GM18909 (cell line): ENCODE data around the gene MGLL.
A peak's percentile ranks its signal among the peaks of the same experiment; 100 is the strongest.

Source experiments
- ATAC-seq: cut with Tn5 transposase; IDR thresholded peaks from one replicate; pipeline ENCODE4 v1.9.1; 2021; ENCODE audit warnings: mild to moderate bottlenecking; ENCODE audit not compliant: unreplicated experiment, poor library complexity

MGLL gene

GRCh38 chr3:127815001-127815400 lies 7.3 kb downstream of the MGLL start:
- ATAC-seq = no peak

GRCh38 chr3:127814325-127814781 lies 8.0 kb downstream of the MGLL start:
- no peak for ATAC-seq

DNA sequence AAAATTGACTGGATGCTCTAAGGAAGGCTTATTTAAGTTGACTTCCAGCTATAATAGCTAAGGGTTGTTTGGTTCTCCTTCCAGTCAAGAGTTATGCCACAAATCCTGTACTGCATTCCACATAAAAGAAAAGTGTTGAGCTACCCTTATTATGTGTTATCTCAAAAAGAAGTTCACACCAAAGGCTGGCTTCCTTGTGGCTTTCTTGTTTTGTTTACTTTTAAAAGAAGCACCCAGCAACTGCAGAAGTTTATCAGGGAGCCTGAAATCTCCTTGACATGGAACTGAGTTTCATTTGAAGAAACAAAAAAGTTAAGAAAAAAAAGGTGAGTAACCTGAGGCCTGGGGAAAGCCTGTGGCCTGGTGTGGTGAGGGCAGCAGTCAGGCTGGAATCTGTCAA lies 10.2 kb downstream of the MGLL start:
- no peak for ATAC-seq

GRCh38 chr3:127811717-127812116 lies 10.6 kb downstream of the MGLL start:
- no peak for ATAC-seq

GRCh38 chr3:127809611-127810010 lies 12.7 kb downstream of the MGLL start:
- no peak for ATAC-seq

- no peak for ATAC-seq
Observed at GRCh38 chr3:127809211-127809610, 13.1 kb downstream of the MGLL start.

GRCh38 chr3:127808197-127808596 lies 14.1 kb downstream of the MGLL start:
- ATAC-seq = peak; percentile 42

DNA sequence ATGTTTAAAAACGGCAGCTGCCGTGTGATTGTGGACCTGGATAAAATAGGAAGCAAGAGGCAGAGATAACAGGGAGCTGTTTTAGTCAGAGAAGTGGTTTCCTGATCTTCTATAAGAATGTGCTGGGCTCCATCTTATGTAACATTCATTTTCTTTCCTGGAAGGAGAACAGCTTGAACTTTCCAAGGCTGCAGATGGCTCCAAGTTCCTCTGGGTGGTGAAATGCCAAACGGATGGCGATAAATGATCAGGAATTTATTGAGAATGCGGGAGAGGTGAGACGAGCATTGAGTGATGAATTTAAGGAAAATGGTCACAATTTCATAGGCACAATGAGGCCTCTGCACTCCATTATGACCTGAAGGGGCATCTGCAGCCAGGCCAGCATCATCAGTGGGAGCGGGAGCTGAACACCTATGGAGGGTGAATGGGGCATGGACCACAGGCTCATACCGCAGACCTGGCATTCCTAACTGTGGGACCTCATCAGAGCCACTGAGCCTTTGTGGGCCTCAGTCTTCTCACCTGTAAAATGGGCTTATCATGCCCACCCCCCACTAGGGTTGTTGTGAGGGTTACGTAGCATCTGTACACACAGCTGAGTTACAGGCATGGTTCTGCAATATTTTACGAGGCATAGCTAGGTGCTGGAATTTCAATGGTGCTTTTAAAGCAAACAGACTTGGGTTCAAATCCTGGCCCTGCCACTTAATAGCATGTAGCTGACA lies 17.1 kb downstream of the MGLL start:
- ATAC-seq = no peak

- ATAC-seq = no peak
Observed at GRCh38 chr3:127804141-127804540, 18.2 kb downstream of the MGLL start.

DNA sequence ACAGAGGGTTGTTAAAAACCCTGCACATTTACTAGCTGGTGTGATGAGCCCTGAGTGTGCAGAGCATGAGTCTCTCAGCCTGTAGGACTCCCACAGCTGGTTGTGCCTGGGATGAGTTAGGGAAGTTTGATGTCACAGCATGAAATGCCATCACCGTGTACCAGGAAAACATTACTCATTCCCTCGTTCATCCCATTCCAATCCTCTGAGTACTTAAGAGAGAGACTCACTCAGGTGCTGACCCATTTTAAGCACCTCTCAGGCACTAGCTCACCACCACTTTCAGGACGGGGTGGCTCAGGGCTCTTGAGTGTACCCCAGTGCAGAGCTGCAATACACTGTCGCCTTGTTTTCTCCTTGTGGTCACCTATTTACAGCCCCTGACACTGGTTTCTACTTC lies 18.7 kb downstream of the MGLL start:
- ATAC-seq = no peak

DNA sequence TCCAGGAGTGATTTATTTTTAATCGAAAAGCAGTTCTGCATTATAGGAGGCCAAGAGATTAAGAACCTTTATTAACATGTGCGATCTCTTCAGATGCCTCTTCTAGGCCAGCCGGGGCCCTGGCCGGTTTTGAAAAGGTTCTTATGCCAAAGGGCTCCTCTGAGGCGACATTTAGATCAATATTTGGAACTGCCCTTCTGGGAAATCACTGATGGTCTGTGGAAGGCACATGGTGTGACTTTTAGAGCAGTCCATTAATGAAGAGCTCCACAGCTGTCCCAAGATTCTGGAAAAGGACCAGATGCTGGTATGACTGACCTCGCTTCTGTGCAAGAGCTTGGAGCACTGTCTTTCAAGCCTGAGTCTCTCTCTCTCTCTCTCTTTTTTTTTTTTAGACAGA lies 19.7 kb downstream of the MGLL start:
- ATAC-seq = no peak

GRCh38 chr3:127801731-127802313 lies 20.5 kb downstream of the MGLL start:
- ATAC-seq = no peak

DNA sequence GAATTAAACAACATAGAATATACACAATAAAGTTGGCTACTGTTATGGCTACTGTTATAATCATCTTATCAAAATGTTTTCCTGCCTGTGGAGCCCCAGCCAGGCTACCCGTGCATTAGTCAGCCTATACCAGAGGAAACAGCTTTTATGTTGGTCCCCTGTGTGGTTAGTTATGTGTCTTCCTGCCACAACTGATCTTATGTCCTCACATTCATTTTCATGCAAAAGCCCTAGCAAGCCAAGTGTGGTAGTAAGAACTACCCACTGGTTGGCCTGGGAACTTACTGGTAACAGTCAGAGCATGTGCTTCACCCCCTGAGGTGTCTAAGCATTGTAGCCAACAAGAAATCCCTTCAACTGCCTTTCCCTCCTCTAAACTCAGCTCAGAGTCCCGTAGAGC lies 21.8 kb downstream of the MGLL start:
- peak; percentile 65 for ATAC-seq

DNA sequence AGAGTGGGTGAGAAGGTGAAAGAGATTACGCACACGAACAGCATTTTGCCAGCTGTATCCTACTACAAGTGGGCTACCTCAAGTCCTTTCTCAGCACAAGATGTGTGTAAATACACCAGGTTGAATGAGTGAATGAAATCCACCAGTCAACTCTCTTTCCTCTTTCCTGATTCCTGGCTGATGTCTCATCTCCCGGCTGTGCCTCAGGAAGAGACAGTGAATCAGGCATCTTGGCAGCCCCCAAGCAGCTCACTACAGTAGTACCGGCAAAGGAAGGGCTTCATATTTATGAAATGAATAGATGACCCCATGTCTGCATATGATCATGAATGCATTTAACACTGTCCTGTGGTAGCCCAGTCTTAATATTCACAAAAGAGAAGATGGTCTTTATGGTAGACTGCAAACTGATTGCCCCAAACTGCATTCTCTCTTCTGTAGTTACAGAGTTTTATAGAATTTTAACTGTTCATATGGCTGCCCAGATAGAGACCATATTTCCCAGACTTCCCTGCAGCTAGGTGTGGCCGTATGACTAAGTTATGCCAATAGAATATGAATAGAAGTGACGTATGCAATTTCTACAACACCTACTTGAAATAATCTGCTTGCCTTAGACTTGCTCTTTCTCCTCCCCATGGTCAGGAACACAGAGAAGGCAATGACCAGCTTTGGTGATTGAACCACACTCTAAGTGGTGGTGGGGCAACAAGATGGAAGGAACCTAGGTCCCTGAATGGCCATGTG lies 22.7 kb downstream of the MGLL start:
- no peak for ATAC-seq

DNA sequence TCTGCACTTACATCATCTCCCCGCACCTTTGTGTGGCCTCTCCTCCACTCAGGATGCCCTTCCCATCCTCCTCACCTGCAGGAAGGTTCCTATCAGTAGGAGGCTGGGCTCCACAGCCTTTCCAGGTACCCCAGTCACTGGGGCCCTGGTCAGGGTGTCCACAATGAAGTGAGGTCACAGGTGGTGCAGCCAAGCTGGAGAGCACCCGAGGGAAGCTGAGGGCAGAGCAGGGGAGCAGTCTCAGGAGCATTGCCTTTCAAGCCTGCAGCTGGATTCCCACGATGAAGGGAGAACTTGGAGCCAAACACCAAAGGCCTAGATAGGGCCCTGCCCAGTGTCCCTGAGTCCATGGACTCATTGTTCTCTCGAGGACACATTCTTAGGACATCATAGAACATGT lies 23.6 kb downstream of the MGLL start:
- no peak for ATAC-seq

DNA sequence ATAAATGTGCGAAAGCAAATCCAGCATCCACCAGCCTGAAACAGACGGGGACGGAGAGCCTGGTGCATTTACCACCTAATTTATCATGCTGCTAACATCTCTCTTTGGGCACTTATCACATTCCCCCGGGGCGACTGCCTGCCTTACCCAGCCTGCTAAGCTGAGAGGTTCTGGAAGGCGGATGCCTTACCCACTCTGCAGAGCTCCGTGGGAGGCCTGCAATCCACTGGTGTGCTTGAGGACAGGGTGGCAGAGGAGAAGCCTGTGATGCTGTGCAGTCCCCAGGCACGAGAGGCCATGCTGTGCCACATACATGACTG lies 25.5 kb downstream of the MGLL start:
- no peak for ATAC-seq

DNA sequence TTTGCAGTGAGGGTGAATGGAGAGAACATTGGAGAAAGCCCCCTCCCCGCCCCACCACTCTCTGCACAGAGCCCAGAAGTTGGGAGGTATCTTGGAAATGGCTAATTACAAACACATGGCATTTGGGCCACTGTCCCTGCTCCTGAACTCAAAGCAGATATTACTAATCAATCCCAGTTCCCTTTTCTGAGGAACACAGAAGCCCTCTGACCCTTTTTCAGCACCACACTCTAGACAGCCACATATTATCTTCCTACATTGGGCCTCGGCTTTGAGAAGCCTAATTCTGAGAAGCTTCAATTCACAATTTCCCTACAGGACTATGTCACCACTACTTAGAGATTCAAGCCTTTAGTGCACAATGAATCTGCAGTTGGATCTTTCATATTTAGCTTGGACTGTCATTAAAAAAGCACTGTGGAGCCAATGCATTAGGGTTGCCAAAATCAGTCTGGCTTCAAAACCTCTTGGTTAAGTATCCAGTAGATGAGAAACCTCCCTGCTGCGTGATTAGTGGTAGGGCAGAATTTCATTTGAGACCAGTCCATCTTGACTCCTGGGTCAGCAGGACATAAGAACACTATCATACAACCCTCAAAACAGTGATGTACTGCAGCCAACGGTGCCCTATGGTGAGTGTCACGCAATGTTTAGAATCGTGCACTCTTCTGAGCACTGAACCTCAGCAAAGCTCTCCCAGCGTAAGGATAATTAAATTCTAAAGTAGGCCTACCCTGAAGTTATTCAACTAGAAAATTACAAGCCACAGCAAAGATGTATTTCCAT lies 26.1 kb downstream of the MGLL start:
- no peak for ATAC-seq

DNA sequence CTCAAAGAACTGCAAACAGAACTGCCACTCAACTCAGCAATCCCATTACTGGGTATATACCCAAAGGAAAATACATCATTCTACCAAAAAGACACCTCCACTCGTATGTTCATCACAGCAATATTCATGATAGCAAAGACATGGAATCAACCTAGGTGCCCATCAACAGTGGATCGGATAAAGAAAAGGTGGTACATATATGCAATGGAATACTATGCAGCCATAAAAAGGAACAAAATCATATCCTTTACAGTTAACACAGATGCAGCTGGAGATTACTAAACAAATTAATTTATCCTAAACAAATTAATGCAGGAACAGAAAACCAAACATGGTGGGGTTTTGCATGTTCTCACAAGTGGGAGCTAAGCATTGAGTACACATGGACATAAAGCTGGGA lies 27.3 kb downstream of the MGLL start:
- no peak for ATAC-seq

DNA sequence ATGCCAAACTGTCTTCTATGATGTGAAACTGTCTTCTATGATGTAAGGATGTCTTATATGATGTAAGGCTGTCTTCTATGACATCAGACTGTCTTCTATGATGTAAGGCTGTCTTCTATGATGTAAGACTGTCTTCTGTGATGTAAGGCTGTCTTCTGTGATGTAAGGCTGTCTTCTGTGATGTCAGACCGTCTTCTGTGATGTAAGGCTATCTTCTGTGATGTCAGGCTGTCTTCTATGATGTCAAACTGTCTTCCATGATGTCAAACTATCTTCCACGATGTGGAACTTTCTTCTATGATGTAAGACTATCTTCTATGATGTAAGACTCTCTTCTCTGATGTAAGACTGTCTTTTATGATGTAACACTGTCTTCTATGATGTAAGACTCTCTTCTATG lies 27.9 kb downstream of the MGLL start:
- ATAC-seq = no peak

DNA sequence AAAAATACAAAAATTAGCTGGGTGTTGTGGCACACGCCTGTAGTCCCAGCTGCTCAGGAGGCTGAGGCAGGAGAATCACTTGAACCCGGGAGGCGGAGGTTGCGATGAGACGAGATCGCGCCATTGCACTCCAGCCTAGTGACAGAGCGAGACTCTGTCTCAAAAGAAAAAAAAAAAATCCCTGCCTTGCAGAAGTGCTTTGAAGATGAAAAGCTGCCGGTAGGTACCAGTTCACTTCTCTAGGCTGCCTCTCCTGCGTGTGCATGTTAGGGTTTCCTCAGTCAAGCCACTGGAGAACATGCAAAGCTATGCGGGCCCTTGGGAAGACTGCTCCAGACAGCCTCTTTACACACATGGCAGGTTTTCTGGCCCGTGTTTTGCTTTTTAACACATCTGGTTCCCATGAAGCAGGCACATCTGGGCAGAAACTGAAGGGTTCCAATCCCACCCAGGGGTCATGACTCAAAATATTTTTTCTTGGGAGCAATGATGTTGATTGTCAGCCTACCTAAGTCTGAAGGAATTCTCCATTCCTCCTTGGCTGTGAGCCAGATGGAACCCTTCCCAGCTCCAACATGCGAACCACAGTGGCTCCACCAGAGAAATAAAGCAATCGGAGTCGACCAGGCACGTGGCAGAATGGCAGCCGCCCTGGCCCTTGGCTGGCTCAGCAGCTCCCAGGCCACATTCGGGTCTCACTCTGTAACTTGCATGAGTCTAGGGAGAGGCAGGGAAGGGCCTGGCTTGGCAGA lies 29.6 kb downstream of the MGLL start:
- no peak for ATAC-seq
